ENCODE results near the gene APOL4. TPM values are rescaled to one million over a fixed set of nuclear protein-coding genes. Genes with fewer than 3 reads are reported as not detected.
"Not testable (repeated sequence)": the region's sequence is repeated elsewhere in the genome, so short reads cannot be mapped to it uniquely, and the experiment has no call there.

Gene APOL4
- total RNA-seq, 1 experiment from 2014 or later = not detected

DNA sequence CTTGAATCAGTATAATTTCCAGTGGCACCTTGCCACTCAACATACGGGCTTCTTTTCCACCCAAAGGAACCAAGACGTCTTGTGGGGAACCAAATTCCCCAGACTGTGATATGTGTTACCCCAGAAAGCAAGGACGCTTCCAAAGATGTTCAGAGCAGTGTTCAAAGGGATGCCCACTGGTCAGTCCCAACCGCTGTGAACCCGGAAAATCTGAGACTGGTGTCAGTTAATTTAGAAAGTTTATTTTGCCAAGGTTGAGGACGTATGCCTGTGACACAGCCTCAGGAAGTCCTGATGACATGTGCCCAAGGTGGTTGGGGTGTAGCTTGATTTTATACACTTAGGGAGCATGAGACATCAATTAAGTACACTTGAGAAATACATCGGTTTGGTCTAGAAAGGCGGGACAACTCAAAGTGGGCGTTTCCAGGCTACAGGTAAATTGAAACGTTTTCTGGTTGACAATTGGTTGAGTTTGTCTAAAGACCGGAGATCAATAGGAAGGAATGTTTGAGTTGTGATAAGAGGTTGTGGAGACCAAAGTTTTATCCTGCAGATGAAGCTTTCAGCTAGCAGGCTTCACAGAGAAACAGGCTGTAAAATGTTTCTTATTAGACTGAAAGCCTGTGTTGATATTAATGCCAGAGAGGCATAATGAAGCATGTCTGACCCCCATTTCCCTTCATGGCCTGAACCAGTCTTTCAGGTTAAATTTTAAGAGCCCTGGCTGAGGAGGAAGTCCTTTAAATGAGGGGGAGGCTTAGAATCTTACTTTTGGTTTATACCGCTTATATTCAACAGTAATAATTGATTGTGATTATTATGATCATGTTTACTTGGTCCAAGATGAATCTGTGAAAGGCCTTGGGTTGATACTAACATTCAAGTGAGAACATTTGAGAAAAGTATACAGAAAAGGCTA is 47.8 kb downstream of the APOL4 start:
- DNase-seq (ENCODE audit: low read depth) = no peak

GRCh38 chr22:36152821-36153220 is 48.8 kb downstream of the APOL4 start:
- not testable (repeated sequence) for DNase-seq (ENCODE audit: low read depth)

DNA sequence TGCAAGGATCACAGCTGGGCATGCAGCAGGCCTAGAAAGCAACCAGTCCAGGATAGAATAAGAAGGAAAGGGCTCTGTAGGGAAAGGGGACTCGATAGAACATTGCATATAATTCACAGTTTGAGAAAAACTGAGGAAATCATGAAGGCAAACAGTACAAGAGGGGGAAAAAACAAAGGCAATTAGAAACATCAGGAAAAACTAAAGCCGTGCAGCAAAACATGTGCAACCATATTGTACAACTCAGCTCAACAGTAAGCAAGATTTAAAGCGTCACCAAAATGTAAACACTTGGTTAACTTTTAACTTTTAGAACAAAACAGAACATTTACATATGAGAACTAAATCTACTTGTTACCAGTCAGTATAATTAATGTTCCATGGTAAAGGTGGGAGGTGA is 49.5 kb downstream of the APOL4 start:
- no peak for DNase-seq (ENCODE audit: low read depth)

GRCh38 chr22:36151006-36151595 is 50.5 kb downstream of the APOL4 start:
- DNase-seq (ENCODE audit: low read depth) = no peak

- DNase-seq (ENCODE audit: low read depth) = no peak
These were observed 52.2 kb downstream of the APOL4 start for GRCh38 chr22:36149441-36149840.

GRCh38 chr22:36148411-36148810 is 53.2 kb downstream of the APOL4 start:
- DNase-seq (ENCODE audit: low read depth) = no peak

DNA sequence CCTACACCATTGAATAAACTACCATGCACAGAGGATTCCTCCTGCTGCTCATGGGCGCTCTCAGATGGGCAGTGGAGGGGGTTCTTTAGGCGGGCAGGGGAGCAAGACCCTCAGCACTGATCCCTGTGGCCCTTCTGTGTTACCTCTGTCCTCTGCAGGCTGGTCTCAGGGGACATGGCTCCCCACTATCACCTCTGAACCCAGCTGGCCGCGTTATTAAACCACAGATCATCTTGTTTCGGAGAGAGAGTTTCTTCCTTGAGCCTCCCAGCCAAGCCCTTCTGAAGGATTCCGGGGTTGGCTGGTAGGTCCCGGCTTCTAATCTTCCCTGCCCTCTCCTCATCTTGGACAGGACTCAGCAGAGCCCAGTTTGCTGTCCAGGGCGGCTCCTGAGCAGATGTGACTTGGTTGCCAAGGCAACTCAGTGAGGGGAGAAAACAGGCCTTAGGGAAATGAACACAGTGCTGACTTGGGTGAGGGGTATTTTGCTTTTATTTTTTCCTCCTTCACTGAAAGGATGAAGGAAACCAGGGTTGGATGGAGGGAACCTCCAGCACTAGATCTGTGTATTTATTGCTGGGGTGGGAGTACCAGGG is 54.3 kb downstream of the APOL4 start:
- DNase-seq (ENCODE audit: low read depth) = no peak

DNA sequence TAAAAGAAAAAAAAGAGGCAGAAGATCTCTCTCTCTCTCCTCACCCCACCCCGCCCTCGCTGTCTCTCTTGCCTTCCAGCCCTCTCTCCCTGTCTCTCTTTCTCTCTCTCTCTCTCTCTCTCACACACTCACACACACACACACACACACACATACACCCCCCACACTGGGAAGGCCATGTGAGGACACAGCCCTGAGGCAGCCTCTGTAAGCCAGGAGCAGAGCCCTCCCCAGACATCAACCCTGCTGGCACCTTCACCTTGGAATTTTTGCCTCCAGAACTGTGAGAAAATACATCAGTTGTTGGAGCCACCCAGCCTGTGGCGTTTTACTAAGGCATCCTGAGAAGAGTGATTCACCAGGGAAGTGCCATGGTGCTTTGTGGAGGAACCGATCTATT is 55.7 kb downstream of the APOL4 start:
- DNase-seq (ENCODE audit: low read depth) = no peak

- DNase-seq (ENCODE audit: low read depth) = peak; percentile 71
These were observed 56.6 kb downstream of the APOL4 start for GRCh38 chr22:36144886-36145541.

DNA sequence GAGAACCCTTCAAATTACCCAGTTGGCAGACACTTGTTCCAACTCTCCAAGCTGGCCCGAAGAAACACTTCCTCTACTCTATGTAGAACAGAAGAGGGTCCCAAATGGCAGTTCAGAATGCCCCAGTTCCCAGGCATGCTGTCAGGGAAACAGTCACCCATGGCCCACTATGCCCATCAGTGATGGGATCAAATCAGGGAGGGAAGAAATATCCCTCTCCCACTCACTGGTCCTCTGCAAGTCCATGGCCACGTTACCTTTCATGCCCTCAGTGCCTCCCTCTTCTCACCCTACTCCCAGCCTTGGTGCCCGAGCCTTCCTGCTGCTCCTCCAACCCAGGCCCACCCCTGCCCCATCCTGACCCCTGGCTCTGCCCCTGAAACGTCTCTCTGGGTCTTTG is 57.7 kb downstream of the APOL4 start:
- DNase-seq (ENCODE audit: low read depth) = no peak

DNA sequence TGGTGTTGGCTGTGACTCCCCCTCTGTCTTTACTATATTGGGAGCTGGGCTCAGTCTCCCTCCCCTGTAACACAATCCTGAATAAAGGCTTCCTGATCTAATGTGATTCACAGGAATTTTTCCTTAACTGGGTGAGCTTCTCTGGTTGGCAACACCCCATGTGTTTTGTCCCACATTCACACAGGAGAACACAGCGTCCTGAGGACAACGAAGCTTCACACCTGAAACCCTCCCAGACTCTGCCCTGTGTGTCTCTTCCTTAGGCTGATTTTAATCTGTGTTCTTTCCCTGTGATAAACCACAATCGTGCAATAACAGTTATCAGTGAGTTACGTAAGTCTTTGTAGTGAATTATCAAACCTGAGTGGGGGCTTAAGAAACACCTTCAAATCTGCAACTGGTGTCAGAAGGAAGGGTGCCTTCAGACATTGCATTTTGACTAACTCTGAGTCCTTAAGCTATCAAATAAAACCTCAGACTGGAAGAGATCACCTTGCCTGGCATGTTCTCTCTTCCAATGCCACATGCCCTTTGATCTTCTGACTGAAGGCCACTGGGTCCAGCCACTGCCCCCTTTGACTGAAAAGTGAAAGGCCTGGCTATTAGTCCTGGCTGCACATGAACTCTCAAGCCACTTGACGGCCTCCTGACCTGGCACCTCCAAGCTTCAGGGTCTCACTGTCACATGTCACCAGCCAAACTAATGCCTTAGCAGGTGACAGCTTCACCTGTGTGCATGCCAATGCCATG is 58.4 kb downstream of the APOL4 start:
- DNase-seq (ENCODE audit: low read depth) = no peak

- no peak for DNase-seq (ENCODE audit: low read depth)
These were observed 60.1 kb downstream of the APOL4 start for GRCh38 chr22:36141481-36141880.

Other genes starting within 250 kb of the APOL4 start
- gene RBFOX2, start 173.0 kb downstream of the APOL4 start, total RNA-seq (2014; rRNA removed; shearing (Covaris generic)) = 67.0 and 83.1 TPM in 2 replicates
- gene APOL3, start 41.1 kb downstream of the APOL4 start, total RNA-seq (2014; rRNA removed; shearing (Covaris generic)) = 9.6 and 19.0 TPM in 2 replicates
- gene APOL2, start 37.7 kb upstream of the APOL4 start, total RNA-seq (2014; rRNA removed; shearing (Covaris generic)) = 43.7 and 51.4 TPM in 2 replicates
- 15.2 and 20.0 TPM in 2 replicates for gene APOL1, start 51.3 kb upstream of the APOL4 start, total RNA-seq (2014; rRNA removed; shearing (Covaris generic))
- 349 and 464 TPM in 2 replicates for gene MYH9, start 186.2 kb upstream of the APOL4 start, total RNA-seq (2014; rRNA removed; shearing (Covaris generic))